A549 (cell line): Measurements from ENCODE around the gene ATF1.

Experiments used
- ATOH8 ChIP-seq: fragments of 250-450 bp; sonication (Bioruptor Pico); IDR thresholded peaks from 2 replicates; pipeline ENCODE4 v1.5.0; 2020; ENCODE audit warnings: low read depth, mild to moderate bottlenecking, moderate library complexity
- CEBPB ChIP-seq, 2 experiments: fragments of >200 bp in 1 of 2; sonication (Bioruptor Twin) in 1 of 2; formaldehyde crosslinking in 1 of 2; IDR thresholded peaks; 2 replicates each; pipeline ENCODE4 v1.6.1; 2012 to 2016
- CTCF ChIP-seq: fragments of >200 bp; sonication (Bioruptor Twin); formaldehyde crosslinking; IDR thresholded peaks from 3 replicates; pipeline ENCODE4 v1.5.1; 2016
- EP300 ChIP-seq, 2 experiments: fragments of >200 bp; sonication (Bioruptor Twin); formaldehyde crosslinking; IDR thresholded peaks; 2 replicates in 1 of 2; 3 replicates in 1 of 2; pipeline ENCODE4 v1.6.1; 2016 to 2017
- HDAC2 ChIP-seq: fragments of 200-600 bp; sonication (generic); IDR thresholded peaks from 2 replicates; pipeline ENCODE4 v1.6.1; 2016
- HOXB13 ChIP-seq: fragments of 250-450 bp; sonication (Bioruptor Pico); IDR thresholded peaks from 2 replicates; pipeline ENCODE4 v1.5.0; 2020; ENCODE audit warnings: low read depth, mild to moderate bottlenecking, moderate library complexity
- JUNB ChIP-seq: fragments of >200 bp; sonication (Bioruptor Twin); formaldehyde crosslinking; IDR thresholded peaks from 2 replicates; pipeline ENCODE4 v1.6.1; 2016
- KDM1A ChIP-seq: fragments of 200-600 bp; sonication (generic); IDR thresholded peaks from 2 replicates; pipeline ENCODE4 v1.6.1; 2016; ENCODE audit warnings: low read depth, mild to moderate bottlenecking
- MAX ChIP-seq: IDR thresholded peaks from 2 replicates; pipeline ENCODE4 v1.6.1; 2012
- PHF8 ChIP-seq: fragments of 200-600 bp; sonication (generic); IDR thresholded peaks from 2 replicates; pipeline ENCODE4 v1.6.1; 2016; ENCODE audit warnings: low read depth, mild to moderate bottlenecking, antibody characterized with exemption, moderate library complexity, borderline replicate concordance
- POLR2A ChIP-seq: IDR thresholded peaks from 2 replicates; pipeline ENCODE4 v1.6.1; 2012; ENCODE audit warnings: mild to moderate bottlenecking, low read length
- RCOR1 ChIP-seq: fragments of 150-350 bp; IDR thresholded peaks from 2 replicates; pipeline ENCODE4 v1.6.1; 2014; ENCODE audit warnings: antibody characterized with exemption, low read length, low read depth
- RFX5 ChIP-seq: fragments of 450-650 bp; IDR thresholded peaks from 2 replicates; pipeline ENCODE4 v1.7.1; 2014; ENCODE audit warnings: antibody characterized with exemption, mild to moderate bottlenecking, moderate library complexity
- SREBF2 ChIP-seq: fragments of 450-650 bp; IDR thresholded peaks from 2 replicates; pipeline ENCODE4 v1.6.1; 2014; ENCODE audit warnings: mild to moderate bottlenecking, moderate library complexity

- TF ChIP-seq POLR2A (no peak), EP300 (IDR thresholded peaks at IDR 0.05) (no peak), RCOR1 (no peak), CTCF (no peak), HOXB13 (CRISPR knock-in tag) (no peak), KDM1A (no peak), CEBPB (IDR thresholded peaks at IDR 0.05) (no peak), MAX (no peak), PHF8 (no peak), JUNB (no peak), ATOH8 (CRISPR knock-in tag) (no peak), RFX5 (no peak), HDAC2 (no peak), SREBF2 (no peak)
Observed at GRCh38 chr12:50772470-50772869, 8.6 kb downstream of the ATF1 start.
